LNCAP (cell line): ENCODE data around the gene DYRK2.

Experiments
- TF ChIP-seq, protein P1 (sequence below): fragments of 450-650 bp; IDR thresholded peaks from 2 replicates; pipeline ENCODE4 v1.5.1; 2017; ENCODE audit warnings: mild to moderate bottlenecking

Gene DYRK2

DNA sequence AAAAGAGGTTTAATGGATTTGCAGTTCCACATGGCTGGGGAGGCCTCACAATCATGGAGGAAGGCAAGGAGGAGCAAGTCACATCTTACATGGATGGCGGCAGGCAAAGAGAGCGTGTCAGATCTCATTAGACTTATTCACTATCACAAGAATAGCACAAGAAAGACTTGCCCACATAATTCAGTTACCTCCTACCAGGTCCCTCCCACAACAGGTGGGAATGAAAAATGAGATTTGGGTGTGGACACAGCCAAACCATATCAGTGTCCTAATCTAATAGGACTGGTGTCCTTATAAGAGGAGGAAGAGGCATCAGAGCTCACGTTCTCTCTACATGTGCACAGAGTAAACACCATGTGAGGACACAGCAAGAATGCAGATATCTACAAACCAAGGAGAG, 25.9 kb downstream of the DYRK2 start:
- TF ChIP-seq, protein P1, sequence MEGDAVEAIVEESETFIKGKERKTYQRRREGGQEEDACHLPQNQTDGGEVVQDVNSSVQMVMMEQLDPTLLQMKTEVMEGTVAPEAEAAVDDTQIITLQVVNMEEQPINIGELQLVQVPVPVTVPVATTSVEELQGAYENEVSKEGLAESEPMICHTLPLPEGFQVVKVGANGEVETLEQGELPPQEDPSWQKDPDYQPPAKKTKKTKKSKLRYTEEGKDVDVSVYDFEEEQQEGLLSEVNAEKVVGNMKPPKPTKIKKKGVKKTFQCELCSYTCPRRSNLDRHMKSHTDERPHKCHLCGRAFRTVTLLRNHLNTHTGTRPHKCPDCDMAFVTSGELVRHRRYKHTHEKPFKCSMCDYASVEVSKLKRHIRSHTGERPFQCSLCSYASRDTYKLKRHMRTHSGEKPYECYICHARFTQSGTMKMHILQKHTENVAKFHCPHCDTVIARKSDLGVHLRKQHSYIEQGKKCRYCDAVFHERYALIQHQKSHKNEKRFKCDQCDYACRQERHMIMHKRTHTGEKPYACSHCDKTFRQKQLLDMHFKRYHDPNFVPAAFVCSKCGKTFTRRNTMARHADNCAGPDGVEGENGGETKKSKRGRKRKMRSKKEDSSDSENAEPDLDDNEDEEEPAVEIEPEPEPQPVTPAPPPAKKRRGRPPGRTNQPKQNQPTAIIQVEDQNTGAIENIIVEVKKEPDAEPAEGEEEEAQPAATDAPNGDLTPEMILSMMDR, result no peak

GRCh38 chr12:67676624-67677023, 28.1 kb downstream of the DYRK2 start:
- TF ChIP-seq, protein P1, result no peak

DNA sequence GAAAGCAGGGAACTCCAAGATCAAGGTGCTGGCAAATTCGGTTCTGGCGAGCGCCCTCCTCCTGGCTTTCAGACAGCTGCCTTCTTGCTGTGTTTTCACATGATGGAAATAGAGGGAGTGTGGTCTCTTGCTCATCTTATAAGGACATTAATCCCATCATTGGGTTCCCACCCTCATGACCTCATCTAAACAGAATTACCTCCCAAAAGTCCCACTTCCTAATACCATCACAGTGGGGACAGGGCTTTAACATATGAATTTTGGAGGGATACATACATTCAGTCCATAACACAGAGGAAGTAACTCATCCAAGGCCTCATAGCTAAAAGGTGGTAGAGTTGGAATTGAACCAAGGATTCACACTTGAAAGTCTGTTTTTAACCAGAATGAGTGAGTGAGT, 28.6 kb downstream of the DYRK2 start:
- TF ChIP-seq, protein P1, result no peak

DNA sequence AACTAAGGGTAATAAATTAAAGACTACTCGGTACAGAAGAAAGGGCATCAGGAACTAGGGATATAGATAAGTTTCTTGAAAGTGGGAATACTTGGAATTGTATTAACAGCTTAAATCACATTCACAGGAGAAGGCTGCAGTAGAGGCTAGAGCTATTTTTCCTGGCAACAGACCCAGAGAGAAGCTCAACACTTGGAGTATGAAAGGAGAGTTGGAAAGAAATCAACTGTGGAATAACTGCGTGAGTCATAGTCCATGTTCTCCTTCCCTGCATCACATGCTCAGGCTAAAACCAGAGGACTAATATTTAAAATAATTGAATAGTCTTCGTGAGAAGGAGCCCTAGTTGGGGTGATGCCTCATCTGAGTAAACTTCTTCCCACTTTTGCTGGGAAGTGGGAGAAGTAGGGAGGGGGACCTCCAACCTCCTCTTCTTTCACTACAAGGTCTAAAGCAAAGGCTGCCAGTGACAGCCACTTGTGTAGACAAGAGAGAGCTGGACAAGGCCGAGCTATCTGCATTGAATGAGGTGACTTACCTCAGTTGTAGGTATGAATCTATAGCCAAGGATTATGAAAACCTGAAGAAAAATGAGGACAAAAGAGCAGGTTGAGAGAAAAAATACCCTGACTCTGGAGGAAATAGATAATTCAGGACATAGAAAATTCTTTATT, 32.7 kb downstream of the DYRK2 start:
- TF ChIP-seq, protein P1, result no peak

DNA sequence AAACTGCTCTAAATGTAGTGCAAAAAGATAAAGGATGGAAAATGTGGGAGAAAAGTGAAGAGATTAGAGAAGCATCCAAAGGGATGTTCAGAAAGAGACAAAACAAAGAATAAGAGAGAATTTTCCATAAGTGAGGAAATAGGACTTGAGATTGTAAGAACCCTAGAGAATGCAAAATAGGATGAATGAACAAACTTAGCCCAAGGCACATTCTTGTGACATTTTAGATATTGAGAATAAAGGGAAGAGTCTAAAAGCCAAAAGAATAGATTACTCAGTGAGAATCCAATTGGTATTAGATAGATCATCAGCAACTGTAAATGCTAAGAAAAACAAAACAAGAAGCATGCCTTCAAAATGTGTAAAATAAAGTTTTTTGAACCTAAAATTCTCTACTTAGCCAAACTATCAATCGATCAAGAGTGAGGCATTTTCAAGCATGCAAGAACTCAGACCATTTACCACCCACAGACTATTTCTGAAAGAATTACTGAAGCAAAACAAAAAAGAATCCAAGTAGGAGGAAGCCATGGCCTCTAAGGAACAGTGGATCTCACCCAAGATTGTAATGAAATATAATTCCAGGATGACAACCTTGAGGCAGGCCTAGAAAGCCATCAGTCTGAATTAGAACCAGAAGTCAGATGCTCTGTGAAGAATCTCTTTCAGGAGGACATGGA, 33.5 kb downstream of the DYRK2 start:
- TF ChIP-seq, protein P1, result no peak

DNA sequence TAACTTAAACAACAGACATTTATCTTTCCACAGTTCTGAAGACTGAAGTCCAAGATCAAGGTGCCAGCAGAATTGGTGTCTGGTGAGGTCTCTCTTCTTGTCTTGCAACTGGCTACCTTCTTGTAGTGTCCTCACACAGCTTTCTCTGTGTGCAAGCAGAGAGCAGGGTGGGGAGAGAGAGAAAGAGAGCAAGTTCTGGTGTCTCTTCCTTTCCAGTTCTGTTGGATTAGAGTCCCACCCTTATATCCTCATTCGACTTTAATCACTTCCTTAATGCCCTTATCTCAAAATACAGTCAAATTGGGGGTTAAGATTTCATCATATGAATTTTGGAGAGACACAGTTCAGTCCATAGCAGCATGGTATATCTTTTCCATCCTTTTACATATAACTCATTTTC, 40.8 kb downstream of the DYRK2 start:
- TF ChIP-seq, protein P1, result no peak

GRCh38 chr12:67690656-67691055, 42.1 kb downstream of the DYRK2 start:
- TF ChIP-seq, protein P1, result no peak
